ENCODE measurements around the gene REXO5.

GRCh38 chr16:20782470-20782869 lies 23.9 kb upstream of the REXO5 start:
- no peak for TF ChIP-seq POLR2A (IDR thresholded peaks at IDR 0.05; ENCODE audit: low read length)
- TF ChIP-seq GATA1 (IDR thresholded peaks at IDR 0.05; ENCODE audit: low read depth, low read length) = no peak
